IPS-11a (cell line): ENCODE measurements around the gene SDHB.

Experiments used
- H3K4me3 ChIP-seq: one replicate; pipeline ENCODE4 v1.5.1; 2013; ENCODE audit warnings: low read depth, low read length, control low read depth

The SDHB gene

GRCh38 chr1:17046334-17046657 is 7.5 kb downstream of the SDHB start:
- H3K4me3 ChIP-seq, result no peak overlapping the region

- no peak overlapping the region for H3K4me3 ChIP-seq
Measured at GRCh38 chr1:17045634-17046333, 8.0 kb downstream of the SDHB start.

DNA sequence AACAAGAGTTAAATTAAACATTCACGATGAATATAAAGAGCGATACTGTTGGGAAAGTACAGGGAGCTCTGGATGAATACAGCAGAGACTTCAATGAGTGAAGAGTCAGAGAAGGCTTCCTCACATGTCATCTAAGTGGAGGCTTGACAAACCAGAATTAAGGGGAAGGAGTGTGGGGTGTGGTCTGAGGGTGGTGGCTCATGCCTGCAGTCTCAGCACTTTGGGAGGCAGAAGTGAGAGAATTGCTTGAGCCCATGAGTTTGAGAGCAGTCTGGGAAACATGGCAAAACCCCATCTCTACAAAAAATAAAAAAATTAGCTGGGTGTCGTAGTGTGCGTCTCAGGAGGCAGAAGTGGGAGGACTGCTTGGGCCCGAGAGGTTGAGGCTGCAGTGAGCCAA is 8.7 kb downstream of the SDHB start:
- no peak overlapping the region for H3K4me3 ChIP-seq

DNA sequence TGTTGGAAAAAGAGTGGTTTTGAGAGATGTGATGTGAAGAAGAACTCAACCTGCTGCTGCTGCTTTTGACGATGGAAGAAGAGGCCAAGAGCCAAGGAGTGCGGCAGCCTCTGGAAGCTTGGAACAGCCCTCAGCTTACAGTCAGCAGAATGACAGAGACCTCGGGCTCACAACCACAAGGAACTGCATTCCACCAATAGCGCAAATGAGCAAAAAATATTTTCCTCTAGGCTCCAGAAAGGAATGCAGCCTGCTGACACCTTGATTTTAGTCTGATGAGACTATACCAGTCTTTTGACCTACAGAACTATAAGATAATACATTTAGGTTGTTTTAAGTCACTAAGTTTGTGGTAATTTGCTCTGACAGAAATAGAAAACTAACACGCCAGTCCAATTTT is 10.2 kb downstream of the SDHB start:
- no peak overlapping the region for H3K4me3 ChIP-seq

DNA sequence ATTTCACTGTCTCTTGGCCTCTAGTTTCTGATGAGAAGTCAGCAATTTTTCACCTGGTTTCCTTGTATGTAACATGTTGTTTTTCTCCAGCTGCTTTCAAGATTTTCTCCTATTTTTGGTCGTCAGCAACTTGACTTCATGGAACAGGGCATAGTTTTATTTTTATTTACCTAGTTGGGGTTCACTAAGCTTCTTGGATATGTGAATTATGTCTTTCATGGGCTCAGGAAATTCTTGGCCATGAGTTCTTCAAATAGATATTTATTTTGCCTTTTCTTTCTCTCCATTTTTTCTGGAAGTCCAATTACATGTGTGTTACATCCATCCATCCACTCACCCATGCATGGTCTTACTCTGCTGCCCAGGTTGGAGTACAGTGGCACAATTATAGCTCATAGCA is 13.7 kb downstream of the SDHB start:
- H3K4me3 ChIP-seq, result no peak overlapping the region

DNA sequence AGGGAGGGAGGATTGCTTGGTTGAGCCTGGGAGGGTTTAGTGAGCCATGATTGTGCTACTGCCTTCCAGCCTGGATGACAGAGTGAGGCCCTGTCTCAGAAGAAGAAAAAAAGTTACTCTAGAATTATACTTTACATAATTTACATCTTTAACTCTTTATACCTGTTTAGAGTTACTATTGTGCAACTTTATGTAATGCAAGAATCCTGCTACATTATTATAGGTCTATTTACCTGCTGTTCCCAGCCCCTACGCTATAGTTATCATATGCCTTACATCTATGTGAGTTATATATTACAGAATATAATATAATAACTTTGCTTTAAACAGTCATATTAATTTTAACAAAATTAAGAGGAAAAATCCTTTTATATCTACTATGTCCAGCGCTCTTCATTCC is 14.3 kb downstream of the SDHB start:
- H3K4me3 ChIP-seq, result no peak overlapping the region

DNA sequence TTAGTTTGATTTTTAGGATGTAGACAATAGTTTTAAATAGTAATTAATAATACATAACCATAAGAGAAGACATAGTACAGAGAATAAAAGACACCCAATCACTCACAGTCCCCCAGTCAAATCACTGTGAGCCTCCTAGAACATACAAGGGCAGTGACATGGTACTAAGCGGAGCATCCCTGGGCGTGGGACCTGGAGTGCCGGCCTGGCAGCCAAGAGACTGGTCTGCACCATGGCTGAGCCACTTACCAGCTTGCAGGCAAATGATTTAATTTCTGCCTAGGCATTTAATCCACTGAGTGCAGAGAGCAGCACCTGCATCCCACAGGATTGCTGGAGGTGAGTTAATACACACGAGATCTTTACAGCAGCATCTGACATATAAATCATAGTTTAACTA is 20.4 kb downstream of the SDHB start:
- H3K4me3 ChIP-seq, result no peak overlapping the region

- H3K4me3 ChIP-seq, result no peak overlapping the region
Measured at GRCh38 chr1:17032741-17033140, 21.1 kb downstream of the SDHB start.

DNA sequence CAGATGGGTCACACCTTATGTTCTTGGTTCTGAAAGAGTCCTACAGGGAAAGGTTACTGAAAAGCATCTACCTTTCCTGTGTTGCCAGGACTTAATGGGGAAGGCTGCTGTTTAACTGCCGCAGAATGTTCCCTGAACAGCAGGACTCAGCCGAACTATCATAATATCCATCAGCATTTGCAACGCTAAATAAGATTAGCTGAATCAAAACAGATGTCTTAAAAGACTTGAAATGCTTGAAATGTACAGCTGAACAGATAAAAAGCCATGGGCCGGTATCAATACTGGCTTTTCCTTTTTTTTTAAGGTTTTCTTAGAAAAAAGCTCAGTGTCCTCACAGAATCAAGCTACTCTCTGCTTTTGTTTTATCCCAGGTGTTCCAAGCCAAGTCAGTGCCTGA is 22.4 kb downstream of the SDHB start:
- no peak overlapping the region for H3K4me3 ChIP-seq

DNA sequence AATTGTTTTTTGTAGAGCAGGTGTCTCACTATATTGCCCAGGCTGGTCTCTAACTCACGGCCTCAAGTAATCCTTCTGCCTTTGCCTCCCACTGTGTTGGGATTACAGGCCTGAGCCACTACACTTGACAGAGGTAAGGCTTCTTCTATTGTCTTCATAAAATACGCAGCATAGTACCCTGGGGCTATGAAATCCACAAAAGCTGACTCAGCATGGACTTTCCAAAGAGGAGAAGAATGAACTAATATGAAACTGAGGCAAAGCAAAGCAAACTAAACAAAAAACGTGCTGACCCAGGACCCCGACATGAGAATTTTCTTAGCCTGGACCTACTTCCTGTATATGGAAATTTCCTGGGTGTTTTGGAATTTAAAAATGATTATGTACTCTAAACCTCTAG is 23.6 kb downstream of the SDHB start:
- no peak overlapping the region for H3K4me3 ChIP-seq

DNA sequence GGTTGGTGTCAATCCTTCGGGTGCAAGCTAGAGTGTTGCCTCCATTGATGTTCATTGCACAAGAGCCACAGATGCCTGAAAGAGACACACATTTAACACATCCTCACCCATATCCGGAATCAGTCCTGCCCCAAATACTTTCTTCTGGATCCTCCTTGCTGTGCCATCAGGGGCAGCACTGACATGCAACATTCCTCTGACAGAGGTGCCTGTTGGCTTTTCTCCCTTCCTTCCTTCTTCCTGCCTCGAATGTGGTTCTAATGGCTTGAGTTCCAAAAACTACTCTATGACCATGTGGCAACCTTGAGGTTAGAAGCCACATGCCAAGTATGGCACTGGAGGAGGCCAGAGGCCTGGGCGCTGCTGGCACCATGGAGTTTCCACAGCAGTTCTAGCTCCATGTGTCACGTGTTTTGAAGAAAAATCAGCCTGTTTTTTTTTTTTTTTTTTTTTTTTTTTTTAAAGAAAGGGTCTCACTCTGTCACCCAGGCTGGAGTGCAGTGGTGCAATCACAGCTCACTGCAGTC is 25.1 kb downstream of the SDHB start:
- H3K4me3 ChIP-seq, result no peak overlapping the region

DNA sequence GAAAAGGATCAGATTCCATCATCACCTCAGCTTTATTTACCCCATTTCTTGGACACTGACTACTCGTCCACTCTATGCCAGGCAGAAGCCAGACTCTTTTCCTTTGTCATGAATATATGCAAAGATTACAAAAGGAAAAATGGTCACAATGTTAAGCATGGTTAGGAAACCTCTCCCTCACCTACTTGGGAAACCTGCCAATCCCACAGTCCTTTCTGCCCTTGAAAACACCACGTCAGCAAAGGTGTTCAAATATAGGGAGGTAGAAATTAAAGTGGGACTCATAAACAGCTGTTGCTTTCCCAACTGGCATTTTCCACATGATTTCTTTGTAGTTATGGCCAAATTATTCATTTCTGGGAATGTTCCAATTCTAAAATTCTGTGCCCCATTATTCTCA is 25.9 kb downstream of the SDHB start:
- H3K4me3 ChIP-seq, result no peak overlapping the region

GRCh38 chr1:17027403-17027802 is 26.4 kb downstream of the SDHB start:
- no peak overlapping the region for H3K4me3 ChIP-seq

DNA sequence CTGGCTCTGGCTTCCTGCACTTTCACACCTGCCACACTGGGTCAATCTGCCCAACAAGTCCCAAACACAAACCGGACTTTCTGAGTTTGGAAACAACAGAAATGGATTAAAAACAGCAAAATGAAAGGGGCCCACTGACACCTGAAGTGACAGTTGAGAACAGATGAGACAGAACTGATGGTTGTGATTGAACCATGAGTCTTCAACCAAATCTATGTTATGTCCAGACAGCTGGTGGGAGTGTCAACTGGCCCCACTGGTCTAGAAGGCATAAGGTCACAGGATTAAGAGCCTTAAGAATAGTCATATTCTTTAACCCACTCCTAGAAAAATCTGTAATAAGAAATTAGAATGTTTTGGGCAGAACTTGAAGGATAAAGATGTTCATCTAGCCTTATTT is 29.1 kb downstream of the SDHB start:
- H3K4me3 ChIP-seq, result no peak overlapping the region

DNA sequence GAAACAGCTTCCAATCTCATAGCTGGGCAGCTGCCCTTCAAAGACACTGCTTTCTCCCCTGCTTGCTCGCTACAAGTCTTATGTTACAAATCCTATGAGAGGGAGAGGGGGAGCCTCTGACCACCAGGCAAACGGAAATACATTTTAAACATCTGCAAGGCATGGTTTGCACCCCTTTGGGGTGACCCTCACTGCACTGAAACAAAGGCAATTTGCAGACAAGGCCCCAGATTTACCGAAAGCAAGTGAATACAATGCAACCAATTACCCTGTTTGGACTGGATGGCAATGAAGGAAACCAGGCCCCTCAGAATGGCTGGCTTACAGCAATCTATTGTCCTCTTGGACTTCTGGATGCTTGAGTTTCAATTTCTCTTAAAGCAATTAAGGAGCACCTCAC is 30.3 kb downstream of the SDHB start:
- no peak overlapping the region for H3K4me3 ChIP-seq

DNA sequence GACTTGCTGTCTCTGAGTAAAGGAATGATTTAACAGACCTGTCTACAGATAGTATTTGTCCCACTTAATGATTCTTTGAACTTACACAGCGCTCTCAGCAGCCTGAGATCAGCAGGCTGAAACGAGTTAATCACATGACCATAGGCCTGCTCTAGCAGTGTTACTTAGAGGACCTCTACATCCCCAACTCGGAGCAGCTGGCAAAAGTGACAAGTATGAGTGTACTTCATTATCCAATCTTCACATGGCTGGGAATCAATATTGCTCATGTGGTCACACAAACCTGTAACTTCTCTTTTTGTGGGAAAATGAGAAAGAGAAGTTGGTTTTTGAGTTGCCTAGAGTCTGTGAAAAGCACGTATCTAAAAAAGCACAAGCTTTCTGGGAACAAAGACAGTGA is 30.7 kb downstream of the SDHB start:
- H3K4me3 ChIP-seq, result no peak overlapping the region

DNA sequence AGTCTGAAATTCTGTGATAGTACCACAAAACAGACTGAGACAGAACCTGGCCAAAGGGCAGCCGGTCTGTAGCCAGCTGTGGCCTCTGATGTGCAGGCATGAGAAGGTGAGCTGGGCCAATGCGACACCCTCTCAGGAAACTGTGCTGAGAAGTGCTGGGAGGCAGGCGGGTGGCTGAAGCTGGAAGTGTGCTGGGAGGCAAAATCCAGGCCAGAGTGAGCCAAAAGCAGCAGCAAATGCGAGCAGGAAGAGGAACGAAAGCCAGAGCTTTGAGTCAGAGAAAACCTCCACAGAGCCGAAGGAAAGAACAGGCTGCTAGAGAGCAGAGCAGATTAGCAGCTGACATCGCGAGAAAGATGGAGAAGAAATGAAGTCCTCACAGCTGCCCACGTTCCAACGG is 31.9 kb downstream of the SDHB start:
- no peak overlapping the region for H3K4me3 ChIP-seq

- H3K4me3 ChIP-seq, result no peak overlapping the region
Measured at GRCh38 chr1:17020502-17020901, 33.3 kb downstream of the SDHB start.

DNA sequence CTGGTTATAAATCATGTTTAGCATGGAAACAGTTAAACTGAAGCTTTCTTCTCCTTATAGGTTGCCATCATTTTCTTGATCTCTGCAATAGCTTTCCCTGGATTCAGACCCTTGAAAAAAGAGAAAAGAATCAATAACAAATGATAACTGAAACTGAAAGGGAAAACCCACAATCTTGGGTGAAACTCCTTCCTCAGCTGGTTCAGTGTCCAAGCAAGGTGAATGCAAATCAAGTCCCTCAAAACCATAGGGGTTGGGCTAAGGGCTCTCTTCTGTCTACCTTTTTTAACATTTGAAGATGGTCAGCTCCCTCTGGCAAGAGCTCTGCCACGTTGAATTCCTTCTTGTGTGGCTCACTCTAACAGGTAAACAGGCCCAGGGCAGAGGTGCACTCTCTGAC is 35.0 kb downstream of the SDHB start:
- no peak overlapping the region for H3K4me3 ChIP-seq

- no peak overlapping the region for H3K4me3 ChIP-seq
Measured at GRCh38 chr1:17017435-17017834, 36.4 kb downstream of the SDHB start.

GRCh38 chr1:17016317-17016661 is 37.5 kb downstream of the SDHB start:
- no peak overlapping the region for H3K4me3 ChIP-seq

GRCh38 chr1:17014671-17015567 is 38.9 kb downstream of the SDHB start:
- H3K4me3 ChIP-seq, result no peak overlapping the region
